Tibial artery (tissue), 4 donors: ENCODE data around the gene NDUFB4.
"Not testable (repeated sequence)": the region's sequence is repeated elsewhere in the genome, so short reads cannot be mapped to it uniquely, and the experiment has no call there.

Experiments
- DNase-seq, 2 donors: peaks; one replicate each; pipeline ENCODE4 v3.0.0-alpha.2; 2019
- H3K27ac ChIP-seq, 2 donors: fragments of 200-600 bp; sonication (generic) in 1 of 2; 1 replicate in 1 of 2; 2 replicates in 1 of 2; pipeline ENCODE4 v1.5.1; 2018 to 2019; ENCODE audit warnings: mild to moderate bottlenecking in 1 of 2
- H3K27me3 ChIP-seq, 2 donors: fragments of 200-600 bp; sonication (generic) in 1 of 2; one replicate each; pipeline versions ENCODE4 v1.5.1 to v1.6.0; 2016 to 2019
- H3K36me3 ChIP-seq, 3 donors: fragments of 200-600 bp; sonication (generic) in 2 of 3; one replicate each; pipeline ENCODE4 v1.5.1; 2016 to 2019; ENCODE audit warnings: mild to moderate bottlenecking in 2 of 3
- H3K4me1 ChIP-seq, 4 donors: fragments of 200-600 bp; sonication (generic) in 2 of 4; 1 replicate in 3 of 4; 2 replicates in 1 of 4; pipeline ENCODE4 v1.5.1; 2016 to 2019
- H3K4me3 ChIP-seq, 2 donors: fragments of 200-600 bp; sonication (generic) in 1 of 2; 1 replicate in 1 of 2; 2 replicates in 1 of 2; pipeline ENCODE4 v1.5.1; 2018 to 2019; ENCODE audit warnings: mild to moderate bottlenecking in 2 of 2
- H3K9me3 ChIP-seq, 3 donors: fragments of 200-600 bp; sonication (generic) in 1 of 3; one replicate each; pipeline ENCODE4 v1.5.1; 2016 to 2019
- CTCF ChIP-seq, 2 experiments: fragments of 200-600 bp in 1 of 2; fragments of 450-650 bp in 1 of 2; IDR thresholded peaks; one replicate each; pipeline ENCODE4 v1.5.1; 2017 to 2019; ENCODE audit warnings: antibody characterized with exemption in 2 of 2, mild to moderate bottlenecking in 1 of 2, moderate library complexity in 1 of 2
- intact Hi-C: fragments of 100-400 bp; cut with DNase I; formaldehyde crosslinking; loops from one replicate; pipeline ENCODE4 v1.15.0; 2023; ENCODE audit warnings: low total_unique reads

Gene NDUFB4

GRCh38 chr3:120634539-120634938 is 38.4 kb downstream of the NDUFB4 start:
- Histone ChIP-seq H3K27ac (no peak overlapping the region), H3K4me3 (no peak overlapping the region), H3K9me3 (no peaks in the 10 kb centered on the region), H3K27me3 (no peaks in the 10 kb centered on the region), H3K36me3 (no peaks in the 10 kb centered on the region), H3K4me1 (no peaks in the 10 kb centered on the region)
- DNase-seq: no peak
- TF ChIP-seq CTCF (IDR thresholded peaks at IDR 0.05): no peak
- intact Hi-C loops: no loop called here

GRCh38 chr3:120636795-120637401 is 40.8 kb downstream of the NDUFB4 start:
- no peaks in the 10 kb centered on the region for H3K9me3 ChIP-seq
- no peak for TF ChIP-seq CTCF (IDR thresholded peaks at IDR 0.05)
- H3K27me3 ChIP-seq: no peaks in the 10 kb centered on the region
- intact Hi-C loops: no loop called here
- H3K4me3 ChIP-seq: no peak overlapping the region
- H3K36me3 ChIP-seq: no peaks in the 10 kb centered on the region
- no peaks in the 10 kb centered on the region for H3K4me1 ChIP-seq
- DNase-seq: no peak
- H3K27ac ChIP-seq: no peak overlapping the region

GRCh38 chr3:120637851-120638559 is 41.9 kb downstream of the NDUFB4 start:
- Histone ChIP-seq H3K4me1 (no peaks in the 10 kb centered on the region), H3K9me3 (no peaks in the 10 kb centered on the region), H3K27ac (no peak overlapping the region), H3K27me3 (no peaks in the 10 kb centered on the region), H3K4me3 (no peak overlapping the region), H3K36me3 (no peaks in the 10 kb centered on the region)
- no peak for TF ChIP-seq CTCF (IDR thresholded peaks at IDR 0.05)
- DNase-seq: no peak
- intact Hi-C loops: no loop called here

GRCh38 chr3:120638820-120639219 is 42.7 kb downstream of the NDUFB4 start:
- H3K4me3 ChIP-seq, H3K4me1 ChIP-seq, intact Hi-C loops, H3K27me3 ChIP-seq, H3K27ac ChIP-seq, DNase-seq, H3K36me3 ChIP-seq, H3K9me3 ChIP-seq: not testable (repeated sequence)

DNA sequence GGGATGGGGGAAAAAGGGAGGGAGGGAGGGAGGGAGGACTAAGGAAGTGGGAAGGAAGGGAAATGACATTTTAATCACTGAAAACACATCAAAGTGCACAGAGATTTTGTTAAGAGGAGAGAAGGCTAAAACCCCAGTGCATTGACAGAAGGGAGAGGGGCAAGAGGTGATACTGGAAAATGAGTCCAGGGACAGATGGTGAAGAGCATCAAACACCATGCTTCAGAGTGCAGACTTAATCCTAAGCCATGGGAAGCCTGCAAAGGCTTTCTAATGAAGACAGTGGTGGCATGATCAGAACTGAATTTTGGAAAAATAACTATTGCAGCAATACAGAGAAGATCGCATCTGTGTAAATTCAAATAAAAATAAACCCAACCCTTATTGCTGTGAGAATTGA is 44.1 kb downstream of the NDUFB4 start:
- H3K4me3 ChIP-seq: no peak overlapping the region
- no peak for TF ChIP-seq CTCF (IDR thresholded peaks at IDR 0.05)
- no peak overlapping the region for H3K27ac ChIP-seq
- intact Hi-C loops: no loop called here
- no peak for DNase-seq
- H3K36me3 ChIP-seq: no peaks in the 10 kb centered on the region
- H3K4me1 ChIP-seq: no peaks in the 10 kb centered on the region
- no peaks in the 10 kb centered on the region for H3K27me3 ChIP-seq
- no peaks in the 10 kb centered on the region for H3K9me3 ChIP-seq

- H3K27me3 ChIP-seq: no peaks in the 10 kb centered on the region
- H3K4me1 ChIP-seq: no peaks in the 10 kb centered on the region
- no peak for TF ChIP-seq CTCF (IDR thresholded peaks at IDR 0.05)
- no peak overlapping the region for H3K4me3 ChIP-seq
- H3K27ac ChIP-seq: no peak overlapping the region
- intact Hi-C loops: no loop called here
- no peaks in the 10 kb centered on the region for H3K9me3 ChIP-seq
- no peaks in the 10 kb centered on the region for H3K36me3 ChIP-seq
- DNase-seq: no peak
Measured at GRCh38 chr3:120641696-120642246, 45.6 kb downstream of the NDUFB4 start.
